PFSK-1 (cell line): Measurements from ENCODE around the gene EPHA6.

Experiments used
- FOXP2 ChIP-seq: optimal IDR thresholded peaks from 2 replicates; pipeline ENCODE3; 2011; ENCODE audit warnings: borderline replicate concordance, control low read depth, inconsistent platforms; ENCODE audit not compliant: insufficient read depth; ENCODE audit errors: extremely low read length, extremely low read depth
- POLR2AphosphoS5 ChIP-seq: IDR thresholded peaks from 2 replicates; pipeline ENCODE4 v1.6.1; 2012; ENCODE audit warnings: low read depth, mild to moderate bottlenecking, control low read depth, low read length, moderate library complexity
- SIN3A ChIP-seq: IDR thresholded peaks from 2 replicates; pipeline ENCODE4 v1.6.1; 2012; ENCODE audit warnings: mild to moderate bottlenecking, low read length, moderate library complexity, borderline replicate concordance; ENCODE audit not compliant: insufficient read depth
- TAF1 ChIP-seq: IDR thresholded peaks from 2 replicates; pipeline ENCODE4 v1.6.1; 2012; ENCODE audit warnings: low read length, control low read depth, borderline replicate concordance; ENCODE audit not compliant: insufficient read depth
- TF ChIP-seq, protein P1 (sequence below), 2 experiments: IDR thresholded peaks; 2 replicates each; pipeline versions ENCODE4 v1.6.1 to v1.8.0; 2011 to 2012; ENCODE audit warnings: low read depth in 2 of 2, low read length in 2 of 2, control low read depth in 1 of 2, inconsistent platforms in 1 of 2, mild to moderate bottlenecking in 1 of 2, moderate library complexity in 1 of 2; ENCODE audit not compliant: insufficient read depth in 1 of 2

Gene EPHA6

GRCh38 chr3:96959901-96960641 is 145.7 kb downstream of the EPHA6 start:
- no peak for TF ChIP-seq TAF1
- TF ChIP-seq, protein P1, sequence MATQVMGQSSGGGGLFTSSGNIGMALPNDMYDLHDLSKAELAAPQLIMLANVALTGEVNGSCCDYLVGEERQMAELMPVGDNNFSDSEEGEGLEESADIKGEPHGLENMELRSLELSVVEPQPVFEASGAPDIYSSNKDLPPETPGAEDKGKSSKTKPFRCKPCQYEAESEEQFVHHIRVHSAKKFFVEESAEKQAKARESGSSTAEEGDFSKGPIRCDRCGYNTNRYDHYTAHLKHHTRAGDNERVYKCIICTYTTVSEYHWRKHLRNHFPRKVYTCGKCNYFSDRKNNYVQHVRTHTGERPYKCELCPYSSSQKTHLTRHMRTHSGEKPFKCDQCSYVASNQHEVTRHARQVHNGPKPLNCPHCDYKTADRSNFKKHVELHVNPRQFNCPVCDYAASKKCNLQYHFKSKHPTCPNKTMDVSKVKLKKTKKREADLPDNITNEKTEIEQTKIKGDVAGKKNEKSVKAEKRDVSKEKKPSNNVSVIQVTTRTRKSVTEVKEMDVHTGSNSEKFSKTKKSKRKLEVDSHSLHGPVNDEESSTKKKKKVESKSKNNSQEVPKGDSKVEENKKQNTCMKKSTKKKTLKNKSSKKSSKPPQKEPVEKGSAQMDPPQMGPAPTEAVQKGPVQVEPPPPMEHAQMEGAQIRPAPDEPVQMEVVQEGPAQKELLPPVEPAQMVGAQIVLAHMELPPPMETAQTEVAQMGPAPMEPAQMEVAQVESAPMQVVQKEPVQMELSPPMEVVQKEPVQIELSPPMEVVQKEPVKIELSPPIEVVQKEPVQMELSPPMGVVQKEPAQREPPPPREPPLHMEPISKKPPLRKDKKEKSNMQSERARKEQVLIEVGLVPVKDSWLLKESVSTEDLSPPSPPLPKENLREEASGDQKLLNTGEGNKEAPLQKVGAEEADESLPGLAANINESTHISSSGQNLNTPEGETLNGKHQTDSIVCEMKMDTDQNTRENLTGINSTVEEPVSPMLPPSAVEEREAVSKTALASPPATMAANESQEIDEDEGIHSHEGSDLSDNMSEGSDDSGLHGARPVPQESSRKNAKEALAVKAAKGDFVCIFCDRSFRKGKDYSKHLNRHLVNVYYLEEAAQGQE (IDR thresholded peaks at IDR 0.05; ENCODE audit: insufficient read depth in 1 of 2, low read depth in 2 of 2, low read length in 2 of 2) = no peak
- TF ChIP-seq FOXP2 = no peak
- no peak for TF ChIP-seq POLR2AphosphoS5
- TF ChIP-seq SIN3A = no peak

DNA sequence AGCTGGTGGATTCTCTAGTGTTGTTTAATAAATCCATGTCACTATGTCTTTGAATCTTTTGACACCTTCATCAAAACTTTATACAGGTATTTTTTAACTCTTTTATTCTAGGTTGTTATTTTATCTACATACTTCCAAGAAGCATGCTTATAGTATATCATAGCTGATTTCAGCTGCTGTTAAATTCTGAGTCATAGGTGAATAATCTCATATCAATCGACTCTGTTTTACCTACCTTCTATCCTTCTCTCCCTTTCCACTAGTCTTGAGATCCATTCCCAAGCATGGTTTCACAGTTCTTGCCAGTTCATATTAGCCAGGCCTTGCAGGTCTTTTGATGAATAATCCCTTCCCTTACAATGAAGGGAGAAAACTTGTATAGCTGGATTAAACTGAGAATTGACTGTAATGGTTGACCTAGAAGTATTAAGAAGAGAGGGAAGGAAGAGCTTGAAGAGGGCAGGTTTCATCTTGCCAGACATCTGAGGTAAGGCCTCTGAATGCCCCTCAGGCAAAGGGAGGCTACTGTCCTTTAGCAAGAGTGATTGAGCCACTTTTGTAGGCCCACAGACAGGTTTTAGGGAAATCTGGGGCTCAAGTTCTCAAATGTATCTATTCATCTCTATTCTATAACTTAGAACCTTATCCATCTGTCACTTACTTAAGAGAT is 146.4 kb downstream of the EPHA6 start:
- TF ChIP-seq SIN3A (no peak), FOXP2 (no peak), POLR2AphosphoS5 (no peak), TAF1 (no peak)
- TF ChIP-seq, protein P1 (IDR thresholded peaks at IDR 0.05; ENCODE audit: insufficient read depth in 1 of 2, low read depth in 2 of 2, low read length in 2 of 2) = no peak

- no peak for TF ChIP-seq POLR2AphosphoS5
- TF ChIP-seq, protein P1 (IDR thresholded peaks at IDR 0.05; ENCODE audit: insufficient read depth in 1 of 2, low read depth in 2 of 2, low read length in 2 of 2) = no peak
- no peak for TF ChIP-seq TAF1
- no peak for TF ChIP-seq SIN3A
- TF ChIP-seq FOXP2 = no peak
These were observed 147.2 kb downstream of the EPHA6 start for GRCh38 chr3:96961576-96961975.

GRCh38 chr3:96966181-96966929 is 152.0 kb downstream of the EPHA6 start:
- TF ChIP-seq SIN3A (no peak), POLR2AphosphoS5 (no peak), FOXP2 (no peak), TAF1 (no peak)
- TF ChIP-seq, protein P1 (IDR thresholded peaks at IDR 0.05; ENCODE audit: insufficient read depth in 1 of 2, low read depth in 2 of 2, low read length in 2 of 2) = no peak
